Effector CD4-positive, alpha-beta T cell (primary cell): Measurements from ENCODE around the gene VSIG1.

Experiments used
- DNase-seq: peaks from one replicate; pipeline ENCODE4 v3.0.0-alpha.2; 2020

Gene VSIG1

DNA sequence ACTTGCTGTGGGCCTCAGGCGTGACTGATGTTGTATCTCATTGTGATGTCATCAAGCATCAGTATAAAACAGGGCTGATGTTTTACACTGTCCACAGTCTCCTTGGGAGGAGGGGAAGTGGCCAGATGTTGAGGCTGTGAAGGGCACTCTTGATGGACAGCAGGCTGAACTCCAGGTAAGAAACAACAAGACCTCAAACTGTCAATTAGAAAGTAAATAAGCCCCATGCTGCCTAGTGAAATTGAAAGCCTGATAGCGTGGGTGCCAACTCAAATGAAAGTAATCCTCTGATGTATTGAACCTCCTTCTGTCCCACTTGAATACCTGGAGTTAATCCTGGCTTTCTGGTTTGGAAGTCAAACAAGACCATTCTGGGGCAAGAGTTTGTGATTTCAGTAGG, 19.7 kb downstream of the VSIG1 start:
- no peak for DNase-seq

DNA sequence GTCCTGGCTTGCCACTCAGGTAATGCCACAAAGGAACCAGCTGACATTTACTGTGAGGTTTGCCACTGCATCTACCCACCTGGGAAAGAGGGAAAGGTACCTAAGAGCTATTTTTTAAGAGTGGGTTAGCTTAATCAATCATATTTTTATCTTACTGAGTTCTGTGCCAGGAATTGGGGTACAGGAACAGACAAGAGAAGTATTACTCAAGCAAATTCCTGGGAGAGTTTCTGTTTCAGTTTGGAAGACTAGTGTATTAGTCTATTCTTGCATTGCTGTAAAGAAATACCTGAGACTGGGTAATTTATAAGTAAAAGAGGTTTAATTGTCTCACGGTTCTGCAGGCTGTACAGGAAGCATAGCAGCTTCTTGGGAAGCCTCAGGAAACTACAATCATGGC, 23.3 kb downstream of the VSIG1 start:
- DNase-seq, result no peak

DNA sequence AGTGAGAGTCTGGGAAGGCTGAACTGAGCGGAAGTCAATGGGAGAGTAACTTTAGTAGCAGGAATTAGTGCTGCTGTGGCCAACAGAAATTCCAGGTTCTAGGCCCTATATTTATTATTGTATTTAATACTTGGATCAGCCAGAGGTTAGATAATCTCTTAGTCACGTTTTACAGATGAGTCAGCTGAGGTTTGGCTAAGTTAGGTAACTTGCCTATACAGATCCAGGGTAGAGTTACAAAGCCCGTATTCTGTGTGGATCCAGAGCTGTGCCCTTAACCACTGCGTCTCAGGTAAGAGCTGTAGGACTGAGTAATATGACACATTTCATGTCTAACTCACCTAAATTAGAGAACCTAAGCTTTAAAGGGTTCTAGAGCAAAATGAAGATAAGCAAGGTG, 26.0 kb downstream of the VSIG1 start:
- no peak for DNase-seq

DNA sequence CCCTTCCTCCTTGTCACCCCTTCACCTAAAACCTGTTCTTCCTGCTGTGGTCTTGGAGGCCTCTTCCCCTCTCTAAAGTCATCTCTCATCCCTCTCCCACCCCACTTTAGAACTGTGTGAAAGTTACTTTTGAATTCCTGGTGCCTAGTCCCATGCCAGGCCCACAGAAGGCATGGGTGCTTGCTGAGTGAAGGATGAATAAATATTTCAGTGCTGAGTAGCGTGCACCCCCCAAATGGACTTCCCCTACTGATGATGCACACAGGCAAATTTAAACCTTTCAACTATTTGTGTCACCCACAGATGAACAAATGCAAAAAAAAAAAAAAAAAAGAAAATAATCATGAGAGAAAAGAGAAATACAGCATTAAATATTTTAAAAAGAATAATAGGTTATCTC, 26.7 kb downstream of the VSIG1 start:
- no peak for DNase-seq

DNA sequence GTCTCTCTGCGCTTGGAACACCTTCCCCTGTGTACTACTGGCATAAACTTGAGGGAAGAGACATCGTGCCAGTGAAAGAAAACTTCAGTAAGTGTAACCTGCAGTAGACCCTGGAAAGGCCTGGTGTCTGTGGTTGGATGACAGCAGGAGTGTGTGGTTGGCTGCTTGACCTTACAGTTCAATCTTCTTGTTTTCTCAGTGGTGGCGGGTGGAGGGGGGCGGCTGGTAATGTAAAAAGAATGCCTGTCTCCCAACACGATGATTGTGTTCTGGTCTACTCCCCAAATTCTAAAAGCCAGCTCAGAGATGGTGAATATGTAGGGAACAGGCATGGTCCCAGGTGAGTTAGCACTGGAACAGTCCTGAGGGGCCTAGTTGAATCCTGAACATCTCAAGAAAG, 27.9 kb downstream of the VSIG1 start:
- DNase-seq, result no peak

DNA sequence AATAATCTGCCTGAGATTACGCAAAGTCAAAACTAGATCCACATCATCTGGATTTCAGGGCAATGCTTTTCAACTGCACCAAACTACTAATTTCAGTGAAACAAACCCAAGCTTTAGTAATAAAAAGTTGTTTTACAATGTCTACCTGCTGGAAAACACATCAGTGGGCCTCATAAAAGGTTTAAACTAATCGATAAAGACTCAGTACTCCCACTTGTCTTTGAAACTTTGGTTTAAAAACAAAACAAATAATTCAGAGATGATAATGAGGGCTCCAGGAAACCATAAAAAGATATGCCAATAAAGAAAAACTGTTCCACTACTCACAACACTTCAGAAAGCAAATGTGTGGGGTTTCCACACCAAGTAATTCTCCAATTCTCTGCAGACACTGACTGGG, 36.2 kb downstream of the VSIG1 start:
- DNase-seq, result no peak

DNA sequence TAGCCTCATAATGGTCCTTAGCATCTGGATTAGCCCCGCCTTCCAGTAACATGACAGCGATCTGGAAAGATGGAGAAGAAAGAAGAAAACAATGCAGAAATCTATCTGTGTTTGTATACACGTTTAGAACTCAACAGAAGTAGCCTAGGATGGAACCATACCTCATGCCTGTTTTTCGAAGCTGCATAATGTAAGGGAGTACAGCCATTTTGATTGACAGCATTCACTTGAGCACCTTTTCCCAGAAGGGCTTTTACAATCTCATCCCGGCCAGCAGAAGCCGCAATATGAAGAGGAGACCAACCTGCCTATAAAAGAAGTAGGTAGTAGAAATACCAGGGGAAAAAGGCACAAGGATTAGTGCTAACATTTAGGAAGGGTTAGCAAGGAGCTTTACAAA, 42.9 kb downstream of the VSIG1 start:
- DNase-seq, result no peak

DNA sequence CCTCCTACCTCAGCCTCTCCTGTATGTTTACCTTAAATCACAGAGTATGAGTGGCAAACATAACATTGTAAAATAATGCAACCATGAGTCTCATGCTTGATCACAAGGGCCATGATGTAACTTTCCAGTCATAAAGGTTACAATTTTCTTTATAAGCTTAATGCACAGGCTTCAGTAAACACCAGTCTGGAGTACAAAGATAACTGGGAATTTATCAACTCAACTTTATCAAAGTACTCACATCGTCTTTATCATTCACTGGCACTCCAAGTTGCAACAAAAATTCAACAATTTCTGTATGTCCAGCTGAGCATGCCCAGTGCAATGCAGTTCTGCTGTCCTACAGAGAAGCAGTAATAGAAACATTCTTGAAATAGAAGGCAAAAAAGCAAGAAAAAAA, 43.6 kb downstream of the VSIG1 start:
- no peak for DNase-seq

DNA sequence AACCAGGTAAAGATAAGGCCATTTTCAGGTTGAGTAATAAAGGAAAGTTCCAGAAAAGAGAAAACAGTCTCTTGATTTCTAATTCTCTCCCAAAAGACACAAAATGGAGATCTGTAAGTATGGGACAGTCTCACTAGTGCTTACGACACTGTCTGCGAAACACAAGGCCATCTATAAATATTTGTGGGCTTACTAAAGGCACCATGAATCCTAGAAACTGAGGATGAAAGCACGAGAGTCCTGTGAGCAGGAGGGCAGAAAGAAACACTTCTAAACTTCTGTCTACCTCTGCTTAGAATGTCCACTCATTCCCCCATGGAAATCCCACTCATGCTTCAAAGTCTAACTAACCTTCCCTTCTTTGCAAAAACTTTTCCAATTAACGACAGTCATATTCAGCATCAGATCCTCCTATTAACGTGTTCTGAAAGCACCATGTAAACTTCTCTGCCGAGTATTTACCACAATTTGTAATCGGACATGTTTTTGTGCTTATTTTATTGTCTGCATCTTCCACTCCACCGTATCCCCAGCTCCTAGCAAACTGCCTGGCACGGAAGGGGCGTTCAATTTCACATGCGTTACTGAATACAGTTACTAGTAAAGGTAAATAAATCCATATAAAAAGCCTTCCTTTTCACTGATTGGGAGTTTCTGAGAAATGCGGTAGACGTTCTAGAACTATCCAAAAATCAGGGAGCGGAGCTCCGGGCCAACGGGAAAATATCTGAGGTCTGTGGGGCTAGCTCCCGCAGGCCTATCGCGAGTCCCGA, 45.8 kb downstream of the VSIG1 start:
- DNase-seq, result no peak

DNA sequence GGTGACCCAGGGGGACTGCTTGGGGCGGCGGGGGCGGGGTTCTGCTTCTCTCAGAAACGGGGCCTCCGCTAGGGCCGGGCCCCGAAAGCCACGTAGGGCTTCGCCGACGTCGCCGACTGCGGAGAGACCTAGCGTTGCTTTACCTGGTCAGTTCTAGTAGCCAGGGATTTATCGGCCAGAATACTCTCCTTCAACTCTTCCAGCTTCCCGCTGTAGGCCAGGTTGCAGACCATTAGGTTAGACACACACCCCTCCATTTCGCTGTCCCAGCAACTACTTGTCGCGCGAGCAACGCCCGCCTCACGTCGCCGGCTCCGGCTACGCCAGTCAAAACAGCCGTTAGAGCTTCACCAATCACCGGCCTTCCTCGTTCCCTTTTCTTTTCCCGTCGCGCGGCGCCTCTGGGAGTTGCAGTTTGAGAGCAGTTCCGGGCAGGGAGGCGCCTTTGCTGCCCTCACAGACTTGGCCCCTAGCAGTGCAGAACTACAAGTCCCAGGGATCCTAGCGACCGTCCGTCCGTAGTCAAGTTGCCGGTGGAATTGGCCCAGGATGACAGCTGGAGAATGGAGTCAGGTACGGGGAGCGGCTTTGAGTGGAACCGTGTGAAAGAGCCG, 46.5 kb downstream of the VSIG1 start, which contains the start of the genes ATG4A and PSMD10:
ATG4A (plus strand) TSS at position 515 of the 614 bp plus-strand sequence; CDS start at position 564, 49 bp downstream.
PSMD10 (minus strand) TSS at position 279 of the 614 bp plus-strand sequence; CDS start at position 257, 22 bp downstream.
- peak; percentile 84 for DNase-seq

DNA sequence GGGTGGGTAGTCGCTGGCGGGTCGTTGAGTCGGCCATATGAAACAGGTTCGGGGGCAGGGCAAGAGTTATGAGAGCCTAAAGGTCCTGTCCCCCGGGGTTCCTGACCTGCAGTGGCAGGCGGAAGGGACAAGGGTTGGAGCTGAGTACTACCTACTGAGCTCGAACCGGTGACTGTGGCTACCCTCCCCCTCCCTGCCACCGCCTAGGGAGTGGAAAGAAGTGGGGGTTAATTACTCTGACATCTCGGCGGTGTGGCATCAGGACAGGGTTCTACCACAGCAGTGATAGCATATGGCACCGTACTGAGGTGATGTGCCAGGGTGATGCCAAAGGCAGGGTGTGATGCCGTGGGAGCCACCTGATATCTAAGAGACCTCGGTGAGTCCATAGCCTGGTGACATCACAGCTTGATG, 47.0 kb downstream of the VSIG1 start:
- no peak for DNase-seq

DNA sequence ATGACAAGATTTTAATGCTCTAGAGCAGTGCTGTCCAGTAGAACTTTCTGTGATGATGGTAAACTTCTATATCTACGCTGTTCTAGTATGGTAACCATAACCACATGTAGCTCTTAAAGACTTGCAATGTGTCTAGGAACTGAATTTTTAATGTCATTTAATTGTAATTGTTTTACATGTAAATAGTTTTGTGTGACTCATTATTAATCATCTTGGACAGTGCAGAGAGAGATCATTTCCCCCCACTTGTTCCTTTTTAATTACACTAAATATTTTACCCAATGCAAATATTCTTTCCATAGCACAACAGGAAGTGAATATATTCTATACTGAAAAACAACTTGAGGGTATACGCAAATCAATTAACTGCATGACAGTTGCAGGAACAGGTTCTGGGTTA, 52.5 kb downstream of the VSIG1 start:
- DNase-seq, result no peak

DNA sequence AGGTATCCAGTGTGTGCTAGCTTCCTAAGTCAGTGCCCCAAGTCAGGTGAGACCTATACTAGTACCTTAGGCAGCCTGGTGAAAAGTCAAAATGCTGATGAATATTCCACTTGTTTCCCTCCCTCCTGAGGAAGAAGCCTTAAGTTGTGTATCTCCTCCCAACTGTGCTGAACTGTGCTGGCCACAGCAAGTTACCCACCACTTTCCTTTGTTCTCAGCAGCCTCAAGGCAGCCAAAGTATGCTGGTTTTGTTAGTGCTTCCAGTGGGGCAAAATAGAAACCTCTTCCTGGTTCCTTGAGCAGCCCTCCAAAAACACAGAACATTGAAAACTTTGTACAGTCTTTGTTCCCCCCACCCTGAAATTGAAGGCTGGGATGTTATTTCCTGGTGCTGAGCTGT, 60.6 kb downstream of the VSIG1 start:
- DNase-seq, result no peak

DNA sequence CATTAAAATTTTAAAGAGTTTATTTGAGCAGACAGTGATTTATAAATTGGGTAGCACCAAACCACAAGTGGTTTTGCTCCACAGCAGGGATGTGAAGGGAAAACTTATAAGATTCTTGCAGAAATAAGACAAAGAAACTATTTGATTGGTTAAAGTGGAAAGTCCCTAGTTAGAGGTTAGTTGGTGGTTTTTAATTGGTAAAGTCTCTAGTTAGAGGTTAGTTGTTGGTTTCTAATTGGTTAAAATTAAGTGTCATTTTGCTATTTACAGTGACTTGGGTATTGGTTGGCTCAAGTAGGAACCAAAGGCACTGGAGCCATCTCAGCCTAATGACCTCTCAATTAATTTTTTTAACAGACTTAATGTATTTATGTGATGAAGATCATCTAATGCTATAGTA, 69.7 kb downstream of the VSIG1 start:
- no peak for DNase-seq

DNA sequence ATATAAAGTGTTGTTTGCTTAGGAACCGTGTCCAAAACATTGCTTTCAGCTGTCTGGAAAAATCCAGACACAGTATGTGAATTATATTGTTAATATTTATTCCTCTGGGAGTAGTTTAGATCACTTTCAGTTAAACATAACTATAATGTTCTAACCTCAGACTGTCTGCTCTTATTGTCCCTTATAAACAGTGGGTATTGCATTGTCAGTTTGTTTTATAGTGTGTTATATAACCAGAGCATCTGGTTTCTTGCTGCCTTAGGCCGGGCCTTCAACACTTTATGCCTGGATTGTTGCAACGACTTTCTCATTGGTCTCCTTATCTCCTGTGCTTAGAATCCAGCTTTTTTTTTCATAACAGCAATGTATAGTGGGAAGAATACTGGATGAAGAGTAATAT, 73.1 kb downstream of the VSIG1 start:
- DNase-seq, result no peak

DNA sequence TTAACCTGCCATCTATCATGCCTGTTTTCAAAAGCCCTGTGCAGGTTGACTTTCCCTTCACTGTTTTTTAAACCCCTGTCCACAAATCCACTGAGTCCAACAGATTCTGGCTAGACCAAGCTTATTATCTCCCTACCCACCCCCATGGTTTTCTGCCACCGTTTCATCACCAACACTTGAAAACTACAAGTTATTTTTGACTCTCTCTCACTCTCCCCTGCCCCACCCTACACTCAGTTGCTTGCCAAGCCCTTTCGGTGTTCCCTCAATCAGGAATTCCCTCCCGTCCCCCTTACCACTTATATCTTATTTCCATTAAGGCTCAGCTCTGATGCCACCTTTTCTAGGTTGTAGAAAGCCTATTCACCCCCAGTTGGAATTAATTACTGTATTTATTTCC, 76.4 kb downstream of the VSIG1 start:
- no peak for DNase-seq

DNA sequence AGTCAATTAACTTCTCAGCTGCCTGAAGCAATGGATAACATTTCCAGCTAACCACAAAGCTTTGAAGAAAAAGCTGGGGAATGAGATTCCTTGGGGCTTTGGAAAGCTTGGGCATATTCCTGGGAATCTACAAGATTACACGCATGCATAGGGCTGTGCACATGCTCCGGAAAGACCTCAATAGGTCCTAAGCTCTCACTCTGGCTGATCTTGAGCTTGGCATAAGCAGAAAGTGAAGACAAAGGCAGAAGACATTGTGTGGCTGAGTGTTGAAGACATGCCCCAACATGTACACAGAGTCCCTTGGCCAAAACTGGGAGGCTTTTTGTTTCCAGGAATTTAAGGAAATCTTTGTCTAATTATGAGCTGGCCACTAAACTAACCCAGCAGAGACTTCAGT, 77.9 kb downstream of the VSIG1 start:
- DNase-seq, result no peak

DNA sequence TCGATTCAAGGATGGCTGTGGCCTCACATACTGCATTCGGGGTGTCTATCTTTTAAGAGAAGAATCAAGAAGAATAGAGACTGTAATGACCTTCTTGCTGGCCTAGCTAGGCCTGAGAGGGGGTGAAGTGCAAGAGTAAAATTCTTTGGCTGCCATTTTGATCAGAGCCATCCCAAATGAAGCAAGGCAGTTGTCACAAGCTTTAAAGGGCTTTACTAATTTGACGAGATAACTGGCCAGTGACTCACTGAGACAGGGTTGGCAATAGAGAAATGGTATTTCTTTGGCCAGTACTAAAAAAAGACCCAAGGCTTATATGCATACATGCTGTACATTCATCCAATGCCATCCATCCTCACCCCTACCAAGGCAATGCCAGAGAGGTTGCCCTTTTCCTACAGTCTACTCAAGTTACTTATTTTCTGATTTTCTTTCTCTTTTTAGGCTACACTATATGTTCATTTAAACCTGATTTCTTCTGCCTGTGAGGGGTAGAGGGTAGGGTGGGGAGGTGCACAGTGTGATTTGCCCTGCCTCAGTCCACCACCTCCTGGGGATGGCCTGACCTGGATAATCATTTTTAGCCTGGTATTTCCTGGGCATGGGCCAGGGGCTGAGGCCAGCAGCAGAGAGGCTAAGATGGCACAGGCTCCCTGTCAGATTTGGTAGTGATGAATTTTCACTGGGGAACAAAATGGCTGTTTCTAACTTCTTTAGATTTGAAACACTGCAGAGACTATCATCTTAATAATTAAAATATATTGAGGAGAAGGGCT, 78.9 kb downstream of the VSIG1 start:
- no peak for DNase-seq

DNA sequence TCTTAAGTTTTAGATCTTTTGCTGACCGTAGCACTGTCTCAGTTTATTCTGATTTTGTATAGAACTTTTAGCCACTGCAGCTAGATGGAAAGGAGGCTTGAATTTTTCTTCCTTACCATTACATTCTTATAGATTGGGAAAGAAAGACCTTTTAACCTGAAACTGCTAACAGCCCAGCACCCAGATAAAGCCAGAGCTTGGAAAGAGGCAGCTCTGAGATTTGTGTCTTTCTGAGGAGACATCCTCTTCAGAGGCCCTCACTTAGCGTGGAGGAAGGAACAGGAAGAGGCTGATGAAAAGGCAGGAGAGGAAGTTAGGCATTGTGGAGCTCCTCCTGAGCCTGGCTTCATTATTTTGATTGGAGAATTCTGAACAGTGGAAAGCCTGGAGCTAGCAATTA, 81.8 kb downstream of the VSIG1 start:
- DNase-seq, result no peak

DNA sequence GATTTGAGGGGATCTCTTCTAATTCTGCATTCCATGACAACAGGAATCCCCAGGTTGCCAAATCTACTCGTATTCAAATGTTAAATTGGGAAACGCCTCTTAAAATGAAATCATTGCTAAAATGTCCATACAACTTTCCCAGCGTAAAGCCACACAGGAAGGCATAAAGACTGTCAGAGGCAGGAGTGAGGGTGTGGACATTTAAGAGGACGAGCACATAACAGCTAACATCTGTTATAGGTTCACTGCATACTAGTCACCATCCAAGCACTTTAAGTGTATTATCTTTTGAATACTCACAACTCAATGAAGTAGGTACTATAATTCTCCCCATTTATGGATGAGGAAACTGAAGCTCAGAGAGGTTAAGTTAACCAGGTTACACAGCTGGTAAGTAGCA, 82.3 kb downstream of the VSIG1 start:
- DNase-seq, result no peak
